PFSK-1 (cell line): Measurements from ENCODE around the gene MRPL10.

Experiments
- POLR2AphosphoS5 ChIP-seq: IDR thresholded peaks from 2 replicates; pipeline ENCODE4 v1.6.1; 2012; ENCODE audit warnings: low read depth, mild to moderate bottlenecking, control low read depth, low read length, moderate library complexity
- REST ChIP-seq, 2 experiments: IDR thresholded peaks; 2 replicates each; pipeline versions ENCODE4 v1.6.1 to v1.8.0; 2011 to 2012; ENCODE audit warnings: low read depth in 2 of 2, low read length in 2 of 2, control low read depth in 1 of 2, inconsistent platforms in 1 of 2, mild to moderate bottlenecking in 1 of 2, moderate library complexity in 1 of 2; ENCODE audit not compliant: insufficient read depth in 1 of 2
- TAF1 ChIP-seq: IDR thresholded peaks from 2 replicates; pipeline ENCODE4 v1.6.1; 2012; ENCODE audit warnings: low read length, control low read depth, borderline replicate concordance; ENCODE audit not compliant: insufficient read depth

GRCh38 chr17:47869114-47869513 is 37.8 kb upstream of the MRPL10 start:
- TF ChIP-seq REST (IDR thresholded peaks at IDR 0.05; ENCODE audit: insufficient read depth in 1 of 2, low read depth in 2 of 2, low read length in 2 of 2) (no peak), TAF1 (no peak), POLR2AphosphoS5 (no peak)
